H1 (cell line): ENCODE results near the gene SPAG16. TPM values are rescaled to one million over a fixed set of nuclear protein-coding genes. Genes with fewer than 3 reads are reported as not detected.

Experiments used
- CTCF ChIA-PET: fragments of 300-600 bp; sonication (Branson Sonifier 250); formaldehyde crosslinking; loops from one replicate; lab custom pipeline; 2021; ENCODE audit not compliant: partially characterized antibody; lab: Charles Lee
- POLR2A ChIA-PET: fragments of 300-600 bp; sonication (Branson Sonifier 250); formaldehyde crosslinking; loops from one replicate; lab custom pipeline; 2021; ENCODE audit warnings: inconsistent platforms; ENCODE audit not compliant: partially characterized antibody; lab: Charles Lee
- DNase-seq, 2 experiments: peaks; one replicate each; pipeline versions ENCODE4 v3.0.0 to v3.0.0-alpha.2; 2010 to 2022; ENCODE audit warnings: low spot score in 2 of 2, low read depth in 1 of 2, mixed read lengths in 1 of 2
- FAIRE-seq: peaks from 2 replicates; lab custom pipeline; 2011; peaks lifted over from hg19 to GRCh38; lab: Jason Lieb, UNC
- H2AFZ ChIP-seq: 2 replicates; pipeline ENCODE4 v1.8.1; 2012; ENCODE audit warnings: low read length, inconsistent platforms
- H2AK5ac ChIP-seq: 2 replicates; pipeline ENCODE4 v1.6.1; 2013; ENCODE audit warnings: low read depth, low read length
- H2BK120ac ChIP-seq: replicated peaks from 2 replicates; pipeline ENCODE3; 2013; ENCODE audit warnings: low read depth, low read length, inconsistent platforms
- H2BK12ac ChIP-seq: 2 replicates; pipeline ENCODE4 v1.6.1; 2013; ENCODE audit warnings: low read depth, low read length
- H2BK15ac ChIP-seq: 2 replicates; pipeline ENCODE4 v1.6.1; 2013; ENCODE audit warnings: low read length
- H2BK20ac ChIP-seq: 2 replicates; pipeline ENCODE4 v1.6.1; 2013; ENCODE audit warnings: low read length
- H2BK5ac ChIP-seq: 2 replicates; pipeline ENCODE4 v1.6.1; 2013; ENCODE audit warnings: low read depth, low read length
- H3K14ac ChIP-seq: 2 replicates; pipeline ENCODE4 v1.6.1; 2013; ENCODE audit warnings: inconsistent platforms; ENCODE audit not compliant: insufficient read length
- H3K18ac ChIP-seq: 2 replicates; pipeline ENCODE4 v1.6.1; 2013; ENCODE audit warnings: low read length; ENCODE audit errors: extremely low read depth
- H3K23ac ChIP-seq: 2 replicates; pipeline ENCODE4 v1.6.1; 2013; ENCODE audit warnings: inconsistent platforms; ENCODE audit not compliant: insufficient read length
- H3K23me2 ChIP-seq: 2 replicates; pipeline ENCODE4 v1.6.1; 2013; ENCODE audit warnings: low read depth, low read length
- H3K27ac ChIP-seq: 2 replicates; pipeline ENCODE4 v1.6.1; 2011; ENCODE audit warnings: low read depth, low read length, inconsistent platforms
- H3K27me3 ChIP-seq, 4 experiments: replicated peaks in 1 of 4; 1 replicate in 1 of 4; 2 replicates in 3 of 4; pipeline versions ENCODE4 v1.6.1 to v1.8.1; 2011 to 2013; ENCODE audit warnings: low read length in 3 of 4, mild to moderate bottlenecking in 3 of 4, inconsistent platforms in 2 of 4, mixed read lengths in 2 of 4, moderate library complexity in 1 of 4; ENCODE audit not compliant: control insufficient read depth in 3 of 4, insufficient read depth in 3 of 4; ENCODE audit errors: extremely low read depth in 1 of 4
- H3K36me3 ChIP-seq, 4 experiments: 2 replicates each; pipeline versions ENCODE4 v1.6.1 to v1.8.1; 2011 to 2013; ENCODE audit warnings: mild to moderate bottlenecking in 4 of 4, low read length in 3 of 4, moderate library complexity in 2 of 4, control low read depth in 1 of 4, inconsistent platforms in 1 of 4; ENCODE audit not compliant: insufficient read depth in 4 of 4, control insufficient read depth in 2 of 4
- H3K4ac ChIP-seq: replicated peaks from 2 replicates; pipeline ENCODE3; 2013; ENCODE audit warnings: low read length, low read depth, mixed read lengths, inconsistent platforms; ENCODE audit not compliant: insufficient read length
- H3K4me1 ChIP-seq, 4 experiments: replicated peaks in 1 of 4; 1 replicate in 1 of 4; 2 replicates in 3 of 4; pipeline versions ENCODE4 v1.6.1 to v1.8.1; 2011 to 2013; ENCODE audit warnings: low read length in 3 of 4, inconsistent platforms in 2 of 4, mixed read lengths in 1 of 4; ENCODE audit not compliant: insufficient read depth in 4 of 4, control insufficient read depth in 3 of 4
- H3K4me2 ChIP-seq, 2 experiments: 2 replicates each; pipeline versions ENCODE4 v1.6.1 to v1.8.1; 2011 to 2013; ENCODE audit warnings: low read depth in 2 of 2, low read length in 2 of 2, control low read depth in 1 of 2, inconsistent platforms in 1 of 2, mild to moderate bottlenecking in 1 of 2; ENCODE audit not compliant: insufficient read depth in 1 of 2
- H3K4me3 ChIP-seq, 4 experiments: fragments of 200-600, 300-600 bp in 1 of 4; sonication (generic), shearing (Covaris generic), sonication (Bioruptor Twin) in 1 of 4; 2 replicates each; pipeline versions ENCODE4 v1.5.1 to v1.8.1; 2011 to 2016; ENCODE audit warnings: low read length in 4 of 4, low read depth in 3 of 4, control low read depth in 2 of 4, inconsistent platforms in 2 of 4, mild to moderate bottlenecking in 2 of 4, mixed read lengths in 1 of 4, moderate library complexity in 1 of 4; ENCODE audit not compliant: insufficient read depth in 2 of 4; ENCODE audit errors: extremely low read depth in 1 of 4
- H3K56ac ChIP-seq: replicated peaks from 2 replicates; pipeline ENCODE3; 2013; ENCODE audit warnings: low read depth, mild to moderate bottlenecking, mixed read lengths, low read length, inconsistent platforms; ENCODE audit not compliant: insufficient read length
- H3K79me1 ChIP-seq: 2 replicates; pipeline ENCODE4 v1.6.1; 2013; ENCODE audit warnings: low read depth, low read length, control low read depth
- H3K79me2 ChIP-seq, 2 experiments: 2 replicates each; pipeline versions ENCODE4 v1.6.1 to v1.8.1; 2012 to 2013; ENCODE audit warnings: low read length in 2 of 2, mild to moderate bottlenecking in 2 of 2, inconsistent platforms in 1 of 2; ENCODE audit not compliant: insufficient read depth in 2 of 2, control insufficient read depth in 1 of 2
- H3K9ac ChIP-seq, 4 experiments: replicated peaks in 1 of 4; 1 replicate in 1 of 4; 2 replicates in 3 of 4; pipeline versions ENCODE4 v1.6.1 to v1.8.1; 2011 to 2013; ENCODE audit warnings: low read depth in 3 of 4, low read length in 3 of 4, control low read depth in 2 of 4, mild to moderate bottlenecking in 2 of 4, moderate library complexity in 2 of 4, inconsistent platforms in 1 of 4; ENCODE audit errors: extremely low read depth in 1 of 4
- H3K9me3 ChIP-seq, 2 experiments: 2 replicates each; pipeline versions ENCODE4 v1.6.1 to v1.8.1; 2012 to 2013; ENCODE audit warnings: mild to moderate bottlenecking in 2 of 2, moderate library complexity in 2 of 2, control low read depth in 1 of 2, inconsistent platforms in 1 of 2, low read depth in 1 of 2, low read length in 1 of 2, mixed read lengths in 1 of 2; ENCODE audit not compliant: insufficient read depth in 2 of 2
- H4K20me1 ChIP-seq, 2 experiments: replicated peaks in 1 of 2; 2 replicates each; pipeline versions ENCODE3 to v1.8.1; 2011 to 2013; ENCODE audit warnings: inconsistent platforms in 2 of 2, low read length in 2 of 2, mild to moderate bottlenecking in 1 of 2; ENCODE audit not compliant: insufficient read depth in 2 of 2, control insufficient read depth in 1 of 2
- H4K5ac ChIP-seq: 2 replicates; pipeline ENCODE4 v1.6.1; 2013; ENCODE audit warnings: low read length, low read depth, mixed read lengths, inconsistent platforms; ENCODE audit not compliant: insufficient read length
- H4K8ac ChIP-seq: 2 replicates; pipeline ENCODE4 v1.8.0; 2013; ENCODE audit warnings: mild to moderate bottlenecking, moderate library complexity, low read length, inconsistent platforms; ENCODE audit not compliant: insufficient read depth; ENCODE audit errors: extremely low read depth
- H4K91ac ChIP-seq: replicated peaks from 2 replicates; pipeline ENCODE3; 2013; ENCODE audit warnings: low read length, mixed read lengths, inconsistent platforms; ENCODE audit not compliant: insufficient read length
- BACH1 ChIP-seq: IDR thresholded peaks from 2 replicates; pipeline ENCODE4 v1.6.1; 2012; ENCODE audit warnings: low read length, improper control_type of control experiment
- CTCF ChIP-seq, 3 experiments: IDR thresholded peaks; 1 replicate in 2 of 3; 2 replicates in 1 of 3; pipeline versions ENCODE4 v1.5.1 to v1.6.1; 2011; ENCODE audit warnings: low read length in 3 of 3, mild to moderate bottlenecking in 3 of 3, inconsistent platforms in 2 of 3, low read depth in 1 of 3, moderate library complexity in 1 of 3; ENCODE audit not compliant: insufficient read depth in 1 of 3; ENCODE audit errors: control extremely low read depth in 1 of 3
- GTF2F1 ChIP-seq: IDR thresholded peaks from 2 replicates; pipeline ENCODE4 v1.6.1; 2012; ENCODE audit warnings: low read depth, low read length, improper control_type of control experiment, borderline replicate concordance
- KDM1A ChIP-seq: fragments of 200-600, 300-600 bp; sonication (generic); IDR thresholded peaks from 2 replicates; pipeline ENCODE4 v1.7.1; 2016; ENCODE audit warnings: mild to moderate bottlenecking, low read length, borderline replicate concordance
- MAFK ChIP-seq: IDR thresholded peaks from 2 replicates; pipeline ENCODE4 v1.6.1; 2012; ENCODE audit warnings: low read depth, mild to moderate bottlenecking, improper control_type of control experiment, low read length
- MAX ChIP-seq: IDR thresholded peaks from 2 replicates; pipeline ENCODE4 v1.6.1; 2012; ENCODE audit warnings: inconsistent platforms
- POLR2AphosphoS5 ChIP-seq: IDR thresholded peaks from 2 replicates; pipeline ENCODE4 v1.6.1; 2011; ENCODE audit warnings: low read depth, low read length
- RBBP5 ChIP-seq: IDR thresholded peaks from 2 replicates; pipeline ENCODE4 v1.7.1; 2012; ENCODE audit warnings: low read depth, mild to moderate bottlenecking, inconsistent platforms, low read length, moderate library complexity, borderline replicate concordance
- RNF2 ChIP-seq: fragments of 200-900, 300-1000 bp; sonication (generic); IDR thresholded peaks from 2 replicates; pipeline ENCODE4 v1.7.1; 2016; ENCODE audit warnings: borderline replicate concordance, low read depth, mild to moderate bottlenecking, antibody characterized with exemption, low read length; ENCODE audit not compliant: poor library complexity, severe bottlenecking; ENCODE audit errors: missing control alignments
- SIX5 ChIP-seq: IDR thresholded peaks from 2 replicates; pipeline ENCODE4 v1.6.1; 2011; ENCODE audit warnings: mild to moderate bottlenecking, low read depth, low read length
- SP4 ChIP-seq: IDR thresholded peaks from 2 replicates; pipeline ENCODE4 v1.6.1; 2012; ENCODE audit warnings: low read length, inconsistent platforms
- WGBS, 2 experiments: shearing (Covaris generic) in 1 of 2; methylation state at CpG; one replicate each; pipeline versions ENCODE4 v1.1.6 to v1.1.7; 2013 to 2015; ENCODE audit warnings: low lambda C conversion rate in 2 of 2, mixed read lengths in 2 of 2, inconsistent platforms in 1 of 2, low coverage in 1 of 2, missing lambda C conversion rate in 1 of 2; ENCODE audit not compliant: insufficient replicate concordance in 2 of 2, insufficient coverage in 1 of 2, insufficient read length in 1 of 2; ENCODE audit errors: extremely low coverage in 1 of 2, missing lambda C conversion rate in 1 of 2; 5-methylcytosine and 5-hydroxymethylcytosine counted together
- polyA plus RNA-seq, 7 experiments: library from polyadenylated mRNA; depleted of rRNA in 3 of 7; stranded (reverse) in 5 of 7; unstranded in 2 of 7; fragments of >200 nt in 5 of 7; fragments of 200-250 nt in 2 of 7; gene quantifications; 1 replicate in 5 of 7; 2 replicates in 1 of 7; 4 replicates in 1 of 7; pipeline versions ENCODE4 v1.2.1 to v1.2.3, GENCODE V29; 2011 to 2013; ENCODE audit warnings: missing spikeins in 2 of 7, mixed read lengths in 2 of 7
- total RNA-seq: library from RNA; stranded (reverse); fragmentation: NEBNext Ultra II Directional; extraction: Animal tissue kit (Norgen Biotek cat#: 25700); gene quantifications from 2 replicates; pipeline ENCODE4 v1.2.1, GENCODE V29; 2021

Gene SPAG16
- total and polyA plus RNA-seq, 2 of the 8 experiments (the other 6 are each of a cell fraction or from before 2014, with no cell fraction given): 6.0 to 14.9 TPM

- H4K91ac ChIP-seq: no peak overlapping the region
- H4K20me1 ChIP-seq: no peaks in the 10 kb centered on the region
- FAIRE-seq (no peak), DNase-seq (no peak)
- CTCF ChIA-PET: no interaction called here
- no peak overlapping the region for H2BK5ac ChIP-seq
- H3K4me2 ChIP-seq: no peak overlapping the region; a peak in 1 of 4 replicates
- no peaks in the 10 kb centered on the region for H3K9me3 ChIP-seq
- 72% methylated on average over 2 of the region's 2 CpGs; no CpG with 5 or more reads in 1 of the 2 experiments for WGBS, 2 experiments
- no peak overlapping the region for H3K4ac ChIP-seq
- H3K23ac ChIP-seq: no peak overlapping the region
- no peak overlapping the region for H2AK5ac ChIP-seq
- no peak overlapping the region for H4K8ac ChIP-seq
- H3K27ac ChIP-seq: no peak overlapping the region
- H2BK15ac ChIP-seq: no peak overlapping the region
- no peak overlapping the region for H2BK120ac ChIP-seq
- peaks cover 0 to 4% (median 1%) of the 10 kb centered on the region in 4 experiments; a peak in 1 of 7 replicates for H3K4me1 ChIP-seq
- H3K18ac ChIP-seq: no peak overlapping the region
- no peaks in the 10 kb centered on the region for H3K79me1 ChIP-seq
- no peak overlapping the region for H3K14ac ChIP-seq
- no peak overlapping the region for H2BK12ac ChIP-seq
- no peaks in the 10 kb centered on the region for H3K79me2 ChIP-seq
- no peaks in the 10 kb centered on the region for H3K36me3 ChIP-seq
- no peak overlapping the region for H3K4me3 ChIP-seq
- no peak overlapping the region for H3K9ac ChIP-seq
- H3K23me2 ChIP-seq: no peaks in the 10 kb centered on the region
- TF ChIP-seq RBBP5: no peak
- TF ChIP-seq POLR2AphosphoS5: no peak
- no peak for TF ChIP-seq SIX5
- TF ChIP-seq GTF2F1: no peak
- TF ChIP-seq MAFK: no peak
- TF ChIP-seq CTCF (IDR thresholded peaks at IDR 0.05; ENCODE audit: control extremely low read depth in 1 of 3, insufficient read depth in 1 of 3, low read depth in 1 of 3, low read length in 3 of 3): no peak
- TF ChIP-seq MAX: no peak
- TF ChIP-seq SP4: no peak
- TF ChIP-seq RNF2: no peak
- no peak for TF ChIP-seq BACH1
- no peak for TF ChIP-seq KDM1A
- H3K27me3 ChIP-seq: no peaks in the 10 kb centered on the region
- POLR2A ChIA-PET: no interaction called here
- H3K56ac ChIP-seq: no peak overlapping the region
- H2BK20ac ChIP-seq: no peak overlapping the region
- H4K5ac ChIP-seq: no peak overlapping the region
- no peak overlapping the region for H2AFZ ChIP-seq
Measured at GRCh38 chr2:214217136-214217535, 932.9 kb downstream of the SPAG16 start.
